ENCODE results near the gene TTLL5. TPM values are rescaled to one million over a fixed set of nuclear protein-coding genes. Genes with fewer than 3 reads are reported as not detected.

The TTLL5 gene
- total and polyA plus RNA-seq, 2 of the 13 experiments (the other 11 are each of a cell fraction or from before 2014, with no cell fraction given), result 11.8 to 18.8 TPM

GRCh38 chr14:75871181-75871880 lies 210.3 kb downstream of the TTLL5 start:
- ATAC-seq, result no peak
- TF ChIP-seq DNMT3B (CRISPR knock-in tag; conservative IDR thresholded peaks at IDR 0.05) (no peak), NFYC (CRISPR knock-in tag; IDR thresholded peaks at IDR 0.05) (no peak), TBP (CRISPR knock-in tag; IDR thresholded peaks at IDR 0.05) (no peak), CAMTA2 (CRISPR knock-in tag; IDR thresholded peaks at IDR 0.05; ENCODE audit: borderline replicate concordance) (no peak), ZNF431 (CRISPR knock-in tag; IDR thresholded peaks at IDR 0.05; ENCODE audit: borderline replicate concordance, low read depth) (no peak), PLRG1 (conservative IDR thresholded peaks at IDR 0.05) (no peak), ZNF674 (CRISPR knock-in tag; IDR thresholded peaks at IDR 0.05; ENCODE audit: low read depth) (no peak), ZNF343 (CRISPR knock-in tag; IDR thresholded peaks at IDR 0.05) (no peak), ZNF207 (IDR thresholded peaks at IDR 0.05; ENCODE audit: borderline replicate concordance) (no peak), AKNA (CRISPR knock-in tag; IDR thresholded peaks at IDR 0.05; ENCODE audit: borderline replicate concordance) (no peak), ZUFSP (CRISPR knock-in tag; IDR thresholded peaks at IDR 0.05; ENCODE audit: borderline replicate concordance) (no peak), ZNF691 (CRISPR knock-in tag; IDR thresholded peaks at IDR 0.05; ENCODE audit: borderline replicate concordance, low read depth) (no peak), THAP11 (CRISPR knock-in tag; IDR thresholded peaks at IDR 0.05) (no peak), CBX1 (IDR thresholded peaks at IDR 0.05; ENCODE audit: low read depth) (no peak), SOX13 (IDR thresholded peaks at IDR 0.05) (no peak), SOX13 (CRISPR knock-in tag; conservative IDR thresholded peaks at IDR 0.05 in 1 of 2, IDR thresholded peaks at IDR 0.05 in 1 of 2) (no peak)

More at GRCh38 chr14:75871181-75871880, 210.3 kb downstream of the TTLL5 start:
- Histone ChIP-seq H2AFZ (ENCODE audit: low read length) (no peak overlapping the region), H3K4me3 (replicated peaks in 1 of 3; ENCODE audit: insufficient read depth in 1 of 3, low read depth in 2 of 3, low read length in 3 of 3) (no peak overlapping the region), H3K4me2 (ENCODE audit: low read depth, low read length) (no peak overlapping the region), H3K27me3 (ENCODE audit: control insufficient read depth in 1 of 2, insufficient read depth in 2 of 2, low read length in 2 of 2) (no peaks in the 10 kb centered on the region), H3K9me3 (ENCODE audit: low read length) (no peaks in the 10 kb centered on the region), H3K36me3 (replicated peaks in 1 of 2; ENCODE audit: control insufficient read depth in 1 of 2, insufficient read depth in 2 of 2, low read length in 2 of 2) (peaks cover 0 to 4% of the 10 kb centered on the region in 2 experiments; a peak in 2 of 5 replicates), H3K79me2 (ENCODE audit: insufficient read depth, low read length) (no peaks in the 10 kb centered on the region), H4K20me1 (ENCODE audit: insufficient read depth, low read length) (no peaks in the 10 kb centered on the region), H3K27ac (ENCODE audit: extremely low read length, insufficient read depth, low read length) (no peak overlapping the region), H3K9ac (ENCODE audit: insufficient read depth, low read depth, low read length) (no peak overlapping the region), H3K4me1 (ENCODE audit: insufficient read depth, low read length) (peaks cover 17% of the 10 kb centered on the region)
- FAIRE-seq (no peak), DNase-seq (ENCODE audit: low spot score) (no peak)
- BruUV-seq (replicated peaks), result no TSS peak
- WGBS (ENCODE audit: low lambda C conversion rate), result 72% methylated on average over 6 of the region's 6 CpGs
- in situ Hi-C loops (cut with HindIII; ENCODE audit: extremely low pct_ligation_motif_present, low pct_unique_long_range_greater_than_20kb) (no loop called here), intact Hi-C loops (cut with micrococcal nuclease; ENCODE audit: unreplicated experiment) (no loop called here)
- CTCF ChIA-PET (ENCODE audit: low intra/inter-chr PET ratio, low total read pairs), result no interaction called here
- POLR2A ChIA-PET, result no interaction called here
